Fibroblast of lung (primary cell): ENCODE data around the gene TSHZ2. TPM values are rescaled to one million over a fixed set of nuclear protein-coding genes. Genes with fewer than 3 reads are reported as not detected.
A peak's percentile ranks its signal among the peaks of the same experiment; 100 is the strongest.

ENCODE experiments used
- DNase-seq, 2 donors: peaks; one replicate each; pipeline versions ENCODE4 v3.0.0 to v3.0.0-alpha.2; 2010; ENCODE audit warnings: low read depth in 2 of 2
- H2AFZ ChIP-seq: 2 replicates; pipeline ENCODE4 v1.5.1; 2012; ENCODE audit warnings: low read length, control low read depth, inconsistent platforms
- H3K27ac ChIP-seq: 2 replicates; pipeline ENCODE4 v1.5.1; 2011; ENCODE audit warnings: low read length, control low read depth; ENCODE audit not compliant: insufficient read depth
- H3K27me3 ChIP-seq: 2 replicates; pipeline ENCODE4 v1.5.1; 2011; ENCODE audit warnings: mild to moderate bottlenecking, low read length; ENCODE audit not compliant: control insufficient read depth, insufficient read depth
- H3K36me3 ChIP-seq: 2 replicates; pipeline ENCODE4 v1.5.1; 2011; ENCODE audit warnings: low read length; ENCODE audit not compliant: control insufficient read depth, insufficient read depth
- H3K4me1 ChIP-seq: 2 replicates; pipeline ENCODE4 v1.5.1; 2011; ENCODE audit warnings: low read length; ENCODE audit not compliant: control insufficient read depth, insufficient read depth; ENCODE audit errors: extremely low read depth
- H3K4me2 ChIP-seq: 2 replicates; pipeline ENCODE4 v1.5.1; 2011; ENCODE audit warnings: low read length, control low read depth; ENCODE audit not compliant: insufficient read depth; ENCODE audit errors: extremely low read depth
- H3K4me3 ChIP-seq, 4 experiments: fragments of 200-600 bp in 1 of 4; sonication (generic) in 1 of 4; replicated peaks in 1 of 4; 2 replicates each; pipeline ENCODE4 v1.5.1; 2011 to 2016; ENCODE audit warnings: low read length in 4 of 4, low read depth in 3 of 4, mild to moderate bottlenecking in 3 of 4, control low read depth in 2 of 4, inconsistent platforms in 1 of 4, mixed read lengths in 1 of 4; ENCODE audit not compliant: insufficient read depth in 1 of 4; ENCODE audit errors: control extremely low read depth in 1 of 4
- H3K79me2 ChIP-seq: 2 replicates; pipeline ENCODE4 v1.5.1; 2012; ENCODE audit warnings: mild to moderate bottlenecking, low read length, inconsistent platforms; ENCODE audit not compliant: control insufficient read depth, insufficient read depth
- H3K9ac ChIP-seq: 2 replicates; pipeline ENCODE4 v1.5.1; 2011; ENCODE audit warnings: mild to moderate bottlenecking, low read length, control low read depth; ENCODE audit not compliant: insufficient read depth
- H3K9me3 ChIP-seq: 2 replicates; pipeline ENCODE4 v1.5.1; 2012; ENCODE audit warnings: low read depth, low read length; ENCODE audit not compliant: control insufficient read depth, insufficient read depth
- H4K20me1 ChIP-seq: 2 replicates; pipeline ENCODE4 v1.5.1; 2011; ENCODE audit warnings: low read length; ENCODE audit not compliant: control insufficient read depth, insufficient read depth; ENCODE audit errors: extremely low read depth
- EZH2 ChIP-seq: IDR thresholded peaks from 2 replicates; pipeline ENCODE4 v1.5.1; 2012; ENCODE audit warnings: low read length, control low read depth, mild to moderate bottlenecking; ENCODE audit errors: missing control alignments
- polyA plus RNA-seq, 2 donors: library from polyadenylated mRNA; depleted of rRNA in 1 of 2; stranded (reverse) in 1 of 2; unstranded in 1 of 2; fragments of >200 nt; gene quantifications; 2 replicates each; pipeline ENCODE4 v1.2.1, GENCODE V29; 2011 to 2012; ENCODE audit warnings: missing spikeins in 1 of 2
- total RNA-seq: library from RNA; depleted of rRNA; stranded (reverse); fragments of >200 nt; gene quantifications from 2 replicates; pipeline ENCODE4 v1.2.1, GENCODE V29; 2014
- TF ChIP-seq, protein P1 (sequence below), 2 donors: IDR thresholded peaks in 1 of 2; conservative IDR thresholded peaks in 1 of 2; 1 replicate in 1 of 2; 2 replicates in 1 of 2; pipeline ENCODE4 v1.5.1; 2011 to 2012; ENCODE audit warnings: low read length in 2 of 2, control low read depth in 1 of 2, inconsistent platforms in 1 of 2, low read depth in 1 of 2, mild to moderate bottlenecking in 1 of 2

TSHZ2 gene
- total and polyA plus RNA-seq, 2 donors (not counting 1 experiment from before 2014, with no cell fraction given): 0.15 to 2.6 TPM

- H3K27me3 ChIP-seq: no peaks in the 10 kb centered on the region
Observed at GRCh38 chr20:53100476-53100911, 128.3 kb downstream of the TSHZ2 start.

DNA sequence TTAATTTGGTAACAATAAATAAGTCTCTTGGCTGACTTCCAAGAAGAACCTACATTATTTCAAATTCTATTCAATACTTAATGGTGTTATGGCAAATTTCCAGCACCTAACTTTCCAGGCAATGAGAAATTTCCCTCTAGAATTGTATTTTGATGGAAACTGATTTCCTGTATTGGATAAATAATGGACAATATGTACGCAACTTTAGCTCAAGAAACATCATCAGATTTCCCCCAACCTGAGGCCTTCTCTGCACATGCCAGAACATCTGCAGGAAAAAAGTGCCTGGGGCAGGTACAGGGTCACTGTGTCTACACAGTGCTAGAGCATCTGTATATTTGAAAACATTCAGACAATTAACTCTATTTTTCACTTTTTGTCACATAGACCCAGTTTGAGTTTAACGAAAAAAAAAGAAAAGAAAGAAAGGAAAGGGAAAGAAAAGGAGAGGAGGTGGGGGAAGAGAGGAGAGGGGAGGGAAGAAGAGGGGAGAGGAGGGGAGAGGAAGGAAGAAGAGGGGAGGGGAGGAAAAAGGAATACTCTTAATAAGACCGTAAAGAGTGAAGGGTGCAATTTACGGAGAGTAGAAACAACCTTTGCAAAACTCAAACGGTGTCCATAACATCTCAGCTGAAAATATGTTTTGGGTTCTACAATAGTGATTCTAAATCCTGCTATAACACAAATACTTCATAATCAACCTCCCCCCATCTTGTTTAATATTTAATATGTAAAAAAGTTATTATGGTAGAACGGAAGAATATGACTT lies 130.0 kb downstream of the TSHZ2 start:
- Histone ChIP-seq H3K4me1 (no peaks in the 10 kb centered on the region), H3K4me3 (no peak overlapping the region), H3K9me3 (no peaks in the 10 kb centered on the region), H3K9ac (no peak overlapping the region), H3K27me3 (no peaks in the 10 kb centered on the region), H3K36me3 (no peaks in the 10 kb centered on the region), H2AFZ (no peak overlapping the region), H3K4me2 (no peak overlapping the region), H3K27ac (no peak overlapping the region), H4K20me1 (no peaks in the 10 kb centered on the region), H3K79me2 (no peaks in the 10 kb centered on the region)
- no peak for DNase-seq
- TF ChIP-seq, protein P1, sequence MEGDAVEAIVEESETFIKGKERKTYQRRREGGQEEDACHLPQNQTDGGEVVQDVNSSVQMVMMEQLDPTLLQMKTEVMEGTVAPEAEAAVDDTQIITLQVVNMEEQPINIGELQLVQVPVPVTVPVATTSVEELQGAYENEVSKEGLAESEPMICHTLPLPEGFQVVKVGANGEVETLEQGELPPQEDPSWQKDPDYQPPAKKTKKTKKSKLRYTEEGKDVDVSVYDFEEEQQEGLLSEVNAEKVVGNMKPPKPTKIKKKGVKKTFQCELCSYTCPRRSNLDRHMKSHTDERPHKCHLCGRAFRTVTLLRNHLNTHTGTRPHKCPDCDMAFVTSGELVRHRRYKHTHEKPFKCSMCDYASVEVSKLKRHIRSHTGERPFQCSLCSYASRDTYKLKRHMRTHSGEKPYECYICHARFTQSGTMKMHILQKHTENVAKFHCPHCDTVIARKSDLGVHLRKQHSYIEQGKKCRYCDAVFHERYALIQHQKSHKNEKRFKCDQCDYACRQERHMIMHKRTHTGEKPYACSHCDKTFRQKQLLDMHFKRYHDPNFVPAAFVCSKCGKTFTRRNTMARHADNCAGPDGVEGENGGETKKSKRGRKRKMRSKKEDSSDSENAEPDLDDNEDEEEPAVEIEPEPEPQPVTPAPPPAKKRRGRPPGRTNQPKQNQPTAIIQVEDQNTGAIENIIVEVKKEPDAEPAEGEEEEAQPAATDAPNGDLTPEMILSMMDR (conservative IDR thresholded peaks at IDR 0.05 in 1 of 2, IDR thresholded peaks at IDR 0.05 in 1 of 2; ENCODE audit: low read depth in 1 of 2, low read length in 2 of 2): no peak
- TF ChIP-seq EZH2: no peak

More at GRCh38 chr20:53100476-53100911, 128.3 kb downstream of the TSHZ2 start:
- Histone ChIP-seq H3K4me1 (no peaks in the 10 kb centered on the region), H2AFZ (no peak overlapping the region), H3K9me3 (no peaks in the 10 kb centered on the region), H4K20me1 (no peaks in the 10 kb centered on the region), H3K4me2 (no peak overlapping the region), H3K4me3 (no peak overlapping the region), H3K9ac (no peak overlapping the region), H3K36me3 (no peaks in the 10 kb centered on the region), H3K27ac (no peak overlapping the region), H3K79me2 (no peaks in the 10 kb centered on the region)
- TF ChIP-seq, protein P1 (conservative IDR thresholded peaks at IDR 0.05 in 1 of 2, IDR thresholded peaks at IDR 0.05 in 1 of 2; ENCODE audit: low read depth in 1 of 2, low read length in 2 of 2): no peak
- TF ChIP-seq EZH2: no peak
- peak in 1 of 2 donors; percentile 41 for DNase-seq

GRCh38 chr20:53103124-53103523 lies 131.0 kb downstream of the TSHZ2 start:
- Histone ChIP-seq H3K4me2 (no peak overlapping the region), H4K20me1 (no peaks in the 10 kb centered on the region), H2AFZ (no peak overlapping the region), H3K79me2 (no peaks in the 10 kb centered on the region), H3K36me3 (no peaks in the 10 kb centered on the region), H3K27me3 (no peaks in the 10 kb centered on the region), H3K9me3 (no peaks in the 10 kb centered on the region), H3K27ac (no peak overlapping the region), H3K4me1 (no peaks in the 10 kb centered on the region), H3K4me3 (no peak overlapping the region), H3K9ac (no peak overlapping the region)
- no peak for DNase-seq
- TF ChIP-seq, protein P1 (conservative IDR thresholded peaks at IDR 0.05 in 1 of 2, IDR thresholded peaks at IDR 0.05 in 1 of 2; ENCODE audit: low read depth in 1 of 2, low read length in 2 of 2): no peak
- TF ChIP-seq EZH2: no peak
